GM18519 (cell line): ENCODE data around the gene NGEF.
"Not testable (repeated sequence)": the region's sequence is repeated elsewhere in the genome, so short reads cannot be mapped to it uniquely, and the experiment has no call there.

Experiments used
- ATAC-seq: cut with Tn5 transposase; IDR thresholded peaks from one replicate; pipeline ENCODE4 v1.9.1; 2021; ENCODE audit warnings: mild to moderate bottlenecking, moderate library complexity; ENCODE audit not compliant: unreplicated experiment, low FRiP score

Gene NGEF

GRCh38 chr2:233023007-233023760 lies 10.1 kb upstream of the NGEF start:
- ATAC-seq = no peak

GRCh38 chr2:233022561-233022960 lies 9.5 kb upstream of the NGEF start:
- ATAC-seq = no peak

- no peak for ATAC-seq
Measured at GRCh38 chr2:233021771-233022170, 8.7 kb upstream of the NGEF start.

DNA sequence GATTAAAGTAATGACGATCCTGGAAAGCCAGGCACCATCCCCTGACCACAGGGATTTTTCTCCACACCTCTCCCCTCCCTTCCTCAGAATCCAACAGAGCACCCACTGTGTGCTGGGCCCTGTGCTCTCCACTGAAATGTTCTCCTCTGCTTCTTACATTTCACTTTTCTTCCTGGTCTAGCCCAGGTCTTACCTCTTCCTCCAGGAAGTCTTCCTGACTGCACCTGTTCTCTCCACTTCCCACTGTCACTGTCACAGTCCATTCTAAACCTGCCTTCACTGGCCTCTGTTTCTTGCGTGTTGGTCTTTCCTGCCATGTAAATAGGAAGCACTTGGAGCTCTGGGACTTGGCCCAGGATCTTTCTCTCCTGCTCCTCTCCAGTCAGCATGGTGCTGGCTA lies 7.4 kb upstream of the NGEF start:
- no peak for ATAC-seq

DNA sequence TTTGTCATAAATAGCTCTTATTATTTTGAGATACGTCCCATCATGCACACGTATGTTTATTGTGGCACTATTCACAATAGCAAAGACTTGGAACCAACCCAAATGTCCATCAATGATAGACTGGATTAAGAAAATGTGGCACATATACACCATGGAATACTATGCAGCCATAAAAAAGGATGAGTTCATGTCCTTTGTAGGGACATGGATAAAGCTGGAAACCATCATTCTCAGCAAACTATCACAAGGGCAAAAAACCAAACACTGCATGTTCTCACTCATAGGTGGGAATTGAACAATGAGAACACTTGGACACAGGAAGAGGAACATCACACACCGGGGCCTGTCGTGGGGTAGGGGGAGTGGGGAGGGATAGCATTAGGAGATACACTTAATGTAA lies 6.6 kb upstream of the NGEF start:
- ATAC-seq = not testable (repeated sequence)

DNA sequence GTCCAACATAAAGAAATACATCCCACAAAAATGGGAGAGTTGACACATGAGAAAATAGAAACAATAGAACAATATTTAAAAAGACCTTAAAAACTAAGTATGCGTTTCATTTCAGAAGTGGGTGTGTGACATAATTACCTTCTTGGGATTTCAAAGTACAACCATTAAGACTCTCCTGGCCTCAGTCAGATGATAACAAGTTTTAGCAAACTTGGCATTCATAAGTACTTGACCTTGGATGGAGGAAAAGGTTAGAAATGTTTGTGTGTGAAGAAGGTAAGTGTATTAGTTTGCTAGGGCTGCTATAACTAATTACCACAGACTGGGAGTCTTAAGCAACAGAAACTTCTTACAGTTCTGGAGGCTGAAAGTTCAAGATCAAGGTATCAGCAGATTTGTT lies 4.9 kb upstream of the NGEF start:
- no peak for ATAC-seq

DNA sequence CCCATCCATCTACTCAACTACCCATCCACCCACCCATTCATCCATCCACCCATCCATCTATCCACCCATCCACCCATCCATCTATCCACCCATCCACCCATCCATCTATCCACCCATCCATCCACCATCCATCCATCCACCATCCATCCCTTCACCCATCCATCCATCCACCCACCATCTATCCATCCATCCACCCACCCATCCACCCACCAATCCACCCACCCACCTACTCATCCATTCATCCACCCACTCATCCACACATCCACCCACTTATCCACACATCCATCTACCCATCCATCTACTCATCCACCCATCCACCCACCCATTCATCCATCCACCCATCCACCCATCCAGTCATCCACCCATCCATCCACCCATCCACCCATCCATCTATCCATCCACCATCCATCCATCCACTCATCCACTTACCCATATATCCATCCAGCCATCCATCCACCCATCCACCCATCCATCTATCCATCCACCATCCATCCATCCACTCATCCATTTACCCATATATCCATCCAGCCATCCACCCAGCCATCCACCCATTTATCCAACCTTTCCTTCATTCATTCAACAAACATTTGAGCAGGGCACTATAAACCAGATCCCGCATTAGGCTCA lies 2.1 kb upstream of the NGEF start:
- no peak for ATAC-seq

GRCh38 chr2:233013650-233014049 lies 594 bp upstream of the NGEF start:
- no peak for ATAC-seq

GRCh38 chr2:233012301-233012971 lies 620 bp downstream of the NGEF start:
- no peak for ATAC-seq

- ATAC-seq = no peak
Measured at GRCh38 chr2:233011702-233012131, 1.3 kb downstream of the NGEF start.

DNA sequence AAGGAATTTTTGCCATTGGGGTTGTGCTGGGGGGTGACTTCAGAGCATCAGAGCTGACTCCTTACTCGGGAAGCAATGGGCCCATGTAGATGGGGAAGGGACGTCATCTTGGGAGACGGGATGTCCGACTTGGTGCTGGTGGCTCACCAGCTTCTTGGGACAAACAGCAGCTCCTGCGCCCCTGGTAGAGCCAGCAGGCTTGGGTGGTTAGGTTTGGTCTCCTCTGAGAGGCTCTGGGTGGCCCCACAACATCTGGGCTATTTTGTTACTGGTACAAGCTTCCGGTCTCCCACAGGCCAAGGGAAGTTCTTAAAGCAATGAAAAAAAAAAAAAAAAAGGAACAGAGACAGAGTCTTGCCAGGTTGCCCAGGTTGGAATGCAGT lies 1.8 kb downstream of the NGEF start:
- no peak for ATAC-seq

DNA sequence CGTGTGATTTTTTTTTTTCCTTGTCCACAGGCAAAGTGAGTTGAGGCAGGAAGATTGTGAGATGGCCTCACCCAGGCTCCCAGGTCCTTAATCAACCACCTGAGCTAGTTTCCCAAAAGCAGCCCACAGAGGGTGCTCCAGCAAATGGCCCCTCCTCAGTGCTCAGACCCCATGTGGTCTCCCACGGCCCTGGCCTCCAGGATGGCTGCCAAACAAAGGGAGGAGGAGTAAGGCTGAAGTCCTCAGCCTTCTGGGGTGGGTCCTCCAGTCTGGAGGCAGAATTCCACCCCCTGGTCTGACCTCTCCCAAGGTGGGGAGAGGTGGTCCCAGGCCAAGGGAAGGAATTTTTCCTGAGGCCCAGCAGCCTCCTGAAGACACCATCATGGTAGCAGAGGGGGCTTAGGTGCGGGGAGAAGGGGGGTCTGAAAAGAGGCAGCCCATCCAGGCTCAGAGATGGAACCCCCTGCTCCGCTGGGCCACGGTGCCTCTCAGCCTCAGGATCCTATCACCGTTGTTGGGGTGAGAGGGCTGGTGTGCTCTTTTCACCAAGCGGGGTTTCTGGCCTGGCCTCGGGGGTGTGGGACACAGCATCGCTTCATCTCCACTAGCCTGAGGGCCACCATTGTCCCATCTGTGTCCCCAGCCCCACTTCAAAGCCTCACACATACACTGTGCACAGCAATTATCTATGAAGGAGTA lies 2.3 kb downstream of the NGEF start:
- no peak for ATAC-seq

DNA sequence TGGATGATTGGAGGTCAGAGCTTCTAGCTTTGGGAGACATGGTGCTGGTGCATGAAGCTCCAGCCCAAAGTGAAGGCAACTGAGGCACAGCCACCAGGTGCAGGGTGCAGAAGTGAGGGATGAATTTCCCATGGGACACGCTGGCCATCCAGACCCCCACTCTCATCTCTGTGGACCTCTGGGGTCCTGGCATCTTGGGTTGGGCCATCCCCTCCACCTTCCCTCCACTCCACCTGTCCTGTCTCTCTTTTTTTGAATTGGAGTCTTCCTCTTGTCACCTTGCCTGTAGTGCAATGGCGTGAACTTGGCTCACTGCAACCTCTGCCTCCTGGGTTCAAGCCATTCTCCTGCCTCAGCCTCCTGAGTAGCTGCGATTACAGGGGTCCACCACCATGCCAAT lies 3.4 kb downstream of the NGEF start:
- no peak for ATAC-seq

- no peak for ATAC-seq
Measured at GRCh38 chr2:233007739-233008138, 5.3 kb downstream of the NGEF start.

- no peak for ATAC-seq
Measured at GRCh38 chr2:233007270-233007669, 5.8 kb downstream of the NGEF start.

GRCh38 chr2:233006648-233007047 lies 6.4 kb downstream of the NGEF start:
- no peak for ATAC-seq

- ATAC-seq = no peak
Measured at GRCh38 chr2:233005096-233005495, 8.0 kb downstream of the NGEF start.

DNA sequence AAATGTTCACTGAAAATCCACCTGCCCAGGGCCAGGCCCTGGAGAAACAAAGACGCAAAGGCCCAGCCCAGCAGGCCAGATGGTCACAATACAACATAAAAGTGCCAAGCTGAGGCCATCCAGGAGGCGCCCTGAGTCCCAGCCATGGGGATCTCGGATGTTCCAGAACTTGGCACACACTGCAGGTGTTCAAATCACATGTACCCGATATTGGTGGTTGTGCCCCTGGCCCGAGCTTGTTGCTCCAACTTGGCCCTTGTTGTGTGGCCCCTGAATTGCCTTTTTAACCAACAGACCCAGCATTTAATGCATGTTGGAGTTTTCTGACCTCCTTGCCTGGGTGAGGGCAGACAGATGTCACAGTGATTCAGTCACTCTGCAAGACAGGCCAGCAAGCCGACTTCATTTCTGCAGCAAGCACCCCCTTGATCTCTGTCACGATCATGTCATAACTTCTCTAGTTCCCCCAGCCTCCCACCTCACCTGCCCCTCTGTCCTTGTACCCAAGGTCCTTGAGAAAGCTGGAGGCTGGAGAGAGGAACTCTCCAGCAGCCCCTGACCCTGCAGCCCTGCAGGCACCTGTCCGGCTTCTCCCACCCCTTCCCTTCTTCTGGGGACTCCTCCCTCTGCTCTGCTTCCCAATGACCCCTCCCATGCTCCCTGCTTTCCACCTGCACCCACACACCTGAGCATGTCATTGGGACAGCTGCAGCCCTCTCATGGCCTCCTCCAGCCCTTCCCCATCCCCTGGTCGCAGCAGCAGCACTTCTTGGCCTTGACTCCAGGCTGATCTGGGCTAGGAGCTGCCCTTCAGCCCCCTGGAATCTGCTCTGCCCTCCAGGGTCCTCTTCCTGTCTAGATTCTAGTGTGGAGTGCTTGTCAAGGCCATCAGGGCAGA lies 9.1 kb downstream of the NGEF start:
- ATAC-seq = no peak

GRCh38 chr2:233002829-233003657 lies 10.0 kb downstream of the NGEF start:
- no peak for ATAC-seq
